HL-60 (cell line): Measurements from ENCODE around the gene CCDC97.

Experiments
- DNase-seq, 2 experiments: peaks; one replicate each; pipeline ENCODE4 v3.0.0-alpha.2; 2010 to 2020; ENCODE audit warnings: low read depth in 1 of 2, low spot score in 1 of 2
- H3K27ac ChIP-seq: fragments of 250-450 bp; sonication (Bioruptor Pico); replicated peaks from 2 replicates; pipeline ENCODE4 v1.5.1; 2020; ENCODE audit warnings: mild to moderate bottlenecking, moderate library complexity
- H3K27me3 ChIP-seq: fragments of 250-450 bp; sonication (Bioruptor Pico); 2 replicates; pipeline ENCODE4 v1.5.1; 2021; ENCODE audit warnings: mild to moderate bottlenecking, moderate library complexity; ENCODE audit not compliant: insufficient read depth, poor library complexity, severe bottlenecking
- H3K4me3 ChIP-seq: replicated peaks from 2 replicates; pipeline ENCODE4 v1.5.1; 2011; ENCODE audit warnings: mild to moderate bottlenecking, control low read depth, low read length; ENCODE audit not compliant: insufficient read depth
- GABPA ChIP-seq: IDR thresholded peaks from 2 replicates; pipeline ENCODE4 v1.6.1; 2012; ENCODE audit warnings: low read depth
- POLR2AphosphoS5 ChIP-seq: IDR thresholded peaks from 2 replicates; pipeline ENCODE4 v1.6.1; 2012; ENCODE audit warnings: low read depth
- SPI1 ChIP-seq: IDR thresholded peaks from 2 replicates; pipeline ENCODE4 v1.6.1; 2012; ENCODE audit warnings: low read depth, mild to moderate bottlenecking, borderline replicate concordance
- long read RNA-seq: library from polyadenylated mRNA; unstranded; transcript quantifications from one replicate; pipeline ENCODE4 v2.0.0, GENCODE V29; 2020
- TF ChIP-seq, protein P1 (sequence below): IDR thresholded peaks from 2 replicates; pipeline ENCODE4 v1.6.1; 2012; ENCODE audit warnings: low read depth; ENCODE audit not compliant: insufficient replicate concordance
- TF ChIP-seq, protein P2 (sequence below): IDR thresholded peaks from one replicate; pipeline ENCODE4 v1.5.1; 2011; ENCODE audit warnings: low read length, control low read depth, inconsistent platforms; ENCODE audit not compliant: insufficient read depth

CCDC97 gene
- long read RNA-seq, transcript CCDC97-201 (5 exons, 3,322 nt), result major isoform, 21 of 37 reads
- long read RNA-seq, partial matches to known transcripts, result 0 of 37 reads
- long read RNA-seq, other reads (novel, unspliced or antisense), result 16 of 37 reads

DNA sequence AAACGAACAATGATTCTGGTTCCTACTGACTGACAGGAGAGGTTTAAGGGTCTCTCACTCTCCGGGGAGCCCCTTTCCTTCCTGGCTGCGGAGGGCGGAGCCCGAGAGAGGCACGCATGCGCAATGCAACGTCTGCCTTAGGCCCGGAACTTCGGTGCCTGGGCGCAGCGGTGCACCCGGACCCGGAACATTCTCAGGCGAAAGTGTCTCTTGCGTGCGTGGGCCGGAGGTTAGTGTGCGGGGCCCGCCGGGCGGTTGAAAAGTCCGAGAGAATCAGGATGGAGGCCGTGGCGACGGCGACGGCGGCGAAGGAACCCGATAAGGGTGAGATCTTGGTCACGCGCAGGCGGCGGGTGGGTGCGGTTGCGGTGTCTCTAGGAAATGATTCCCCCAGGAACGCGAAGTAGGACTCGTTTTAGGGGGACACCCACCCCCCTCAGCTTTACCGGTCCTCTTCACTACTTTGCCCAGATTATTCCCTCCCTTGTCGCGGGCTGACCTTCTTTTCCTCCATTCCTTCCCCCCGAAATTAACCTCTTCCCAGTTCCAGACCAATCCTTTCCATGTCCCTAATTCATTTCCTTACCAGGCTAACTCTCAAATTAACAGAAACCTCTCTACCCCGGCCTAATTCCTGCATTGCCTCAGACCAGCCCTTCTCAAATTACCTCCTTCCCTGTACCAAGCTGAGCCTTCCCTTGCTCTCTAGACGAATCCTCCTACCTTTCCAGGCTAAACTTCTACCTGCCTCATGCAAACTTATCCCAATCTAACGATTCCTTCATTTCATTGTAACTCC, at the start of gene CCDC97:
Gene CCDC97, plus strand, starts transcription at position 140 of the 799 bp plus-strand sequence. Its CDS starts 139 bp downstream, at position 279.
- H3K27me3 ChIP-seq, result no peaks in the 10 kb centered on the region
- peak within 1 kb of the TSS; percentile 67 for H3K4me3 ChIP-seq
- peak within 1 kb of the TSS; percentile 95 for H3K27ac ChIP-seq
- TF ChIP-seq, protein P1, sequence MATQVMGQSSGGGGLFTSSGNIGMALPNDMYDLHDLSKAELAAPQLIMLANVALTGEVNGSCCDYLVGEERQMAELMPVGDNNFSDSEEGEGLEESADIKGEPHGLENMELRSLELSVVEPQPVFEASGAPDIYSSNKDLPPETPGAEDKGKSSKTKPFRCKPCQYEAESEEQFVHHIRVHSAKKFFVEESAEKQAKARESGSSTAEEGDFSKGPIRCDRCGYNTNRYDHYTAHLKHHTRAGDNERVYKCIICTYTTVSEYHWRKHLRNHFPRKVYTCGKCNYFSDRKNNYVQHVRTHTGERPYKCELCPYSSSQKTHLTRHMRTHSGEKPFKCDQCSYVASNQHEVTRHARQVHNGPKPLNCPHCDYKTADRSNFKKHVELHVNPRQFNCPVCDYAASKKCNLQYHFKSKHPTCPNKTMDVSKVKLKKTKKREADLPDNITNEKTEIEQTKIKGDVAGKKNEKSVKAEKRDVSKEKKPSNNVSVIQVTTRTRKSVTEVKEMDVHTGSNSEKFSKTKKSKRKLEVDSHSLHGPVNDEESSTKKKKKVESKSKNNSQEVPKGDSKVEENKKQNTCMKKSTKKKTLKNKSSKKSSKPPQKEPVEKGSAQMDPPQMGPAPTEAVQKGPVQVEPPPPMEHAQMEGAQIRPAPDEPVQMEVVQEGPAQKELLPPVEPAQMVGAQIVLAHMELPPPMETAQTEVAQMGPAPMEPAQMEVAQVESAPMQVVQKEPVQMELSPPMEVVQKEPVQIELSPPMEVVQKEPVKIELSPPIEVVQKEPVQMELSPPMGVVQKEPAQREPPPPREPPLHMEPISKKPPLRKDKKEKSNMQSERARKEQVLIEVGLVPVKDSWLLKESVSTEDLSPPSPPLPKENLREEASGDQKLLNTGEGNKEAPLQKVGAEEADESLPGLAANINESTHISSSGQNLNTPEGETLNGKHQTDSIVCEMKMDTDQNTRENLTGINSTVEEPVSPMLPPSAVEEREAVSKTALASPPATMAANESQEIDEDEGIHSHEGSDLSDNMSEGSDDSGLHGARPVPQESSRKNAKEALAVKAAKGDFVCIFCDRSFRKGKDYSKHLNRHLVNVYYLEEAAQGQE, result no peak
- peak; percentile 91 for TF ChIP-seq GABPA
- peak; percentile 51 for TF ChIP-seq POLR2AphosphoS5
- DNase-seq, result peak; percentile 86 to 87

DNA sequence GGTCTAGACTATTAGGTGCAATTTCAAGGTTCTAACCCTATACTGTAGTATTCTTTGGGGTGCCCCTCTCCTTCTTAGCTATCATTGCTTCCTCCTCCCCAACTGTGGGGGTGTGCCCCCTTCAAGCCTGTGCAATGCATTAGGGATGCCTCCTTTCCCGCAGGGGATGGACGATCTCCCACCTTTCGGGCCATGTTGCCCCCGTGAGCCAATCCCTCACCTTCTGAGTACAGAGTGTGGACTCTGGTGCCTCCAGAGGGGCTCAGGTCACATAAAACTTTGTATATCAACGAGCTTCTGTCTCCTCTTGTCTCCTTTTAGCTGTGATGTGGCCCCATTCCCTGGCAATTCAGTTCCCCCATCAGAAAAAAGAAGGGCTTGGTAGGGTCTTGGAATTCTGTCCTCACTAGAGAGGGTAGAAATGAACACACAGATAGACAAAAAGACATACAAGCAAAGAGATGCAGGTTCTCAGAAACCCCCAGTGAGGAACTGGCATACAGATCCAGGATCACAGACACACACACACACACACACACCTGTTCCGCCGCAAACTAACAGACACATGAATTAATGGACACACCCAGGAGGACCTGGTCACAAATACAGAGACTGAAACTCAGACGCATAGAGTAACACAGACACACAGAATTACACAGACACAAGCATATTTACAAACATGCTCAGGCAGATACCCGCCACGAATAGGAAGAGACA, 48.3 kb upstream of the CCDC97 start:
- H3K27me3 ChIP-seq, result no peaks in the 10 kb centered on the region
- TF ChIP-seq SPI1, result no peak
- TF ChIP-seq, protein P1, result no peak
- no peak for TF ChIP-seq POLR2AphosphoS5
- TF ChIP-seq, protein P2, sequence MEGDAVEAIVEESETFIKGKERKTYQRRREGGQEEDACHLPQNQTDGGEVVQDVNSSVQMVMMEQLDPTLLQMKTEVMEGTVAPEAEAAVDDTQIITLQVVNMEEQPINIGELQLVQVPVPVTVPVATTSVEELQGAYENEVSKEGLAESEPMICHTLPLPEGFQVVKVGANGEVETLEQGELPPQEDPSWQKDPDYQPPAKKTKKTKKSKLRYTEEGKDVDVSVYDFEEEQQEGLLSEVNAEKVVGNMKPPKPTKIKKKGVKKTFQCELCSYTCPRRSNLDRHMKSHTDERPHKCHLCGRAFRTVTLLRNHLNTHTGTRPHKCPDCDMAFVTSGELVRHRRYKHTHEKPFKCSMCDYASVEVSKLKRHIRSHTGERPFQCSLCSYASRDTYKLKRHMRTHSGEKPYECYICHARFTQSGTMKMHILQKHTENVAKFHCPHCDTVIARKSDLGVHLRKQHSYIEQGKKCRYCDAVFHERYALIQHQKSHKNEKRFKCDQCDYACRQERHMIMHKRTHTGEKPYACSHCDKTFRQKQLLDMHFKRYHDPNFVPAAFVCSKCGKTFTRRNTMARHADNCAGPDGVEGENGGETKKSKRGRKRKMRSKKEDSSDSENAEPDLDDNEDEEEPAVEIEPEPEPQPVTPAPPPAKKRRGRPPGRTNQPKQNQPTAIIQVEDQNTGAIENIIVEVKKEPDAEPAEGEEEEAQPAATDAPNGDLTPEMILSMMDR, result no peak
- no peak for TF ChIP-seq GABPA
- DNase-seq, result no peak
- peak overlapping the region; percentile 38 for H3K4me3 ChIP-seq
- H3K27ac ChIP-seq, result no peak overlapping the region

DNA sequence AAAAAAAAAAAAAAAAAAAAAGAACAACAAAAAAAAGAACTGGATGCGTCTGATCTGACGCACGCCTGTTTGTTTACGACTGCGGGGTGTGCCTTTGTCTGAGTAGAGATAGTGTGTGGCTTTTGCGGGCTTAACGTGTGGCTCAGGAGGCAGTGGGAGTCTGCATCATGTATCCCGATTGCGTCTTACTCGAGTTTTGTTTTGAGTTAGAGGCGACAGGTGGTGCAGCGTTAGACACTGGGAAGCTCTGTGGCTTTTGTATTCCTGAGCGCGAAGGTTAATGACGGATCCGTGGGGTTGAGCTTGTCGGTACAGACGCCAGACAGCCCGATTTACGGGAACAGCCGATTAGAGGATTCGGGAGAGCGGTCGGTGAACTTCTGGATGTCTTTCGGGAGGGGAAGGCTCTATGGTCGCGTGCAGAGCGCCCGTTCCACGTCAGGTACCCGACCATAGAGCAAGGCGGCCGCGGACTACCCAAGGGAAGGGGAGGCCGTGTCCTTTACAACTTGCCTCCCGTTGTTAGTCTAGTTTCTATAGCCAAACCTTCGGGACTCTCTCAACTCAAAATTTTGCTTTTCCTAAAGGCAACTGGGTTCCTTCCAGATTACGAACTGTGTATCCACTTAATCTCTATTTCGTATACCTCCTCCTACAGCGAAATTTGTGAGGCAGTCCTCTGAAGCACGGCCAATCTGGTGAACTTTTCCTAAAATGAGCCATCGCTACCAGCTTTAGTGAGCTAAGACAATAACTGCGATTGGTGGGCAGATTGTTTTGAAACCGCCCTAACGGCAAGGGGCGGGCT, 46.7 kb upstream of the CCDC97 start:
- Histone ChIP-seq H3K27ac (peak overlapping the region; percentile 95), H3K4me3 (peak overlapping the region; percentile 62), H3K27me3 (no peaks in the 10 kb centered on the region)
- TF ChIP-seq GABPA (no peak), SPI1 (no peak), POLR2AphosphoS5 (peak; percentile 62)
- TF ChIP-seq, protein P1, result peak; percentile 28
- DNase-seq, result peak; percentile 64 to 70
